PC-9 (cell line): ENCODE data around the gene CHTF18. TPM values are rescaled to one million over a fixed set of nuclear protein-coding genes. Genes with fewer than 3 reads are reported as not detected.

Source experiments
- BruUV-seq: library from RNA; stranded (reverse); fragments of 400-500 nt; replicated peaks from 2 replicates; lab custom pipeline; 2021; lab: Mats Ljungman, UMichigan
- CTCF ChIA-PET: fragments of 300-600 bp; sonication (Branson Sonifier 250); formaldehyde crosslinking; loops from one replicate; lab custom pipeline; 2022; ENCODE audit warnings: antibody characterized with exemption; lab: Charles Lee
- POLR2A ChIA-PET: fragments of 300-600 bp; sonication (Branson Sonifier 250); formaldehyde crosslinking; loops from one replicate; lab custom pipeline; 2022; ENCODE audit warnings: antibody characterized with exemption; ENCODE audit not compliant: unreplicated experiment; lab: Charles Lee
- DNase-seq, 2 experiments: peaks; one replicate each; pipeline versions ENCODE4 v3.0.0 to v3.0.0-alpha.2; 2015 to 2022; ENCODE audit warnings: mixed read lengths in 1 of 2
- H2AFZ ChIP-seq: fragments of 200-600 bp; sonication (generic); 2 replicates; pipeline ENCODE4 v1.8.1; 2017; ENCODE audit warnings: antibody characterized with exemption
- H3F3A ChIP-seq: fragments of 200-600 bp; sonication (generic); 2 replicates; pipeline ENCODE4 v1.8.1; 2017; ENCODE audit warnings: antibody characterized with exemption, mild to moderate bottlenecking, low read depth; ENCODE audit not compliant: insufficient read depth
- H3K27ac ChIP-seq: fragments of 200-600 bp; sonication (generic); 2 replicates; pipeline ENCODE4 v1.6.1; 2016; ENCODE audit warnings: mixed run types
- H3K27me3 ChIP-seq: fragments of 200-600 bp; sonication (generic); 2 replicates; pipeline ENCODE4 v1.6.1; 2016; ENCODE audit warnings: low read depth, mixed run types; ENCODE audit not compliant: insufficient read depth
- H3K36me3 ChIP-seq: fragments of 200-600 bp; sonication (generic); 2 replicates; pipeline ENCODE4 v1.6.1; 2016; ENCODE audit warnings: low read depth, mixed run types
- H3K4me1 ChIP-seq: fragments of 200-600 bp; sonication (generic); replicated peaks from 2 replicates; pipeline ENCODE4 v1.6.1; 2016; ENCODE audit warnings: mixed run types; ENCODE audit not compliant: insufficient read depth
- H3K4me2 ChIP-seq: fragments of 200-600 bp; sonication (generic); 2 replicates; pipeline ENCODE4 v1.6.1; 2017; ENCODE audit warnings: mixed run types
- H3K4me3 ChIP-seq: fragments of 200-600 bp; sonication (generic); 2 replicates; pipeline ENCODE4 v1.6.1; 2016; ENCODE audit warnings: mixed run types
- H3K79me2 ChIP-seq: fragments of 200-600 bp; sonication (generic); 2 replicates; pipeline ENCODE4 v1.6.1; 2017; ENCODE audit warnings: low read depth, mixed run types
- H3K9me2 ChIP-seq: fragments of 200-600 bp; sonication (generic); 2 replicates; pipeline ENCODE4 v1.8.1; 2017; ENCODE audit warnings: mild to moderate bottlenecking; ENCODE audit not compliant: insufficient read depth
- H3K9me3 ChIP-seq: fragments of 200-600 bp; sonication (generic); 2 replicates; pipeline ENCODE4 v1.8.1; 2016; ENCODE audit warnings: low read depth; ENCODE audit not compliant: insufficient read depth
- H4K20me1 ChIP-seq: fragments of 200-600 bp; sonication (generic); 2 replicates; pipeline ENCODE4 v1.8.1; 2017; ENCODE audit not compliant: insufficient read depth
- CTCF ChIP-seq: fragments of 200-600 bp; sonication (generic); conservative IDR thresholded peaks from 2 replicates; pipeline ENCODE4 v1.6.1; 2017; ENCODE audit warnings: mixed run types, antibody characterized with exemption, mild to moderate bottlenecking, moderate library complexity
- EZH2 ChIP-seq: fragments of 200-600 bp; sonication (generic); IDR thresholded peaks from 2 replicates; pipeline ENCODE4 v1.8.0; 2017; ENCODE audit warnings: antibody characterized with exemption, low read depth
- intact Hi-C: fragments of 100-400 bp; cut with micrococcal nuclease; formaldehyde crosslinking; loops from one replicate; pipeline ENCODE4 v1.10.0; 2022; ENCODE audit not compliant: unreplicated experiment
- total RNA-seq: library from RNA; stranded (reverse); gene quantifications from 2 replicates; pipeline ENCODE4 v1.2.3, GENCODE V29; 2021

Gene CHTF18
- total RNA-seq, 1 experiment from 2014 or later = 67.7 TPM

GRCh38 chr16:797686-798085, 9.3 kb downstream of the CHTF18 start:
- CTCF ChIA-PET = no interaction called here
- H3K27ac ChIP-seq = no peak overlapping the region
- no peaks in the 10 kb centered on the region for H3K36me3 ChIP-seq
- TF ChIP-seq EZH2 (no peak), CTCF (no peak)
- no peak overlapping the region for H3K4me2 ChIP-seq
- H3K4me3 ChIP-seq = no peak overlapping the region
- no peaks in the 10 kb centered on the region for H3K9me2 ChIP-seq
- peaks cover 17% of the 10 kb centered on the region for H4K20me1 ChIP-seq
- H3K27me3 ChIP-seq = peaks cover 25% of the 10 kb centered on the region
- BruUV-seq = no TSS peak
- no peak overlapping the region for H2AFZ ChIP-seq
- H3K9me3 ChIP-seq = no peaks in the 10 kb centered on the region
- no peaks in the 10 kb centered on the region for H3K79me2 ChIP-seq
- peaks cover 14% of the 10 kb centered on the region for H3K4me1 ChIP-seq
- intact Hi-C loops = no loop called here
- peaks cover 14% of the 10 kb centered on the region for H3F3A ChIP-seq
- DNase-seq = no peak
- POLR2A ChIA-PET = no interaction called here

GRCh38 chr16:798666-799065, 10.2 kb downstream of the CHTF18 start:
- Histone ChIP-seq H3K4me2 (no peak overlapping the region), H3K9me3 (no peaks in the 10 kb centered on the region), H2AFZ (no peak overlapping the region), H4K20me1 (peaks cover 17% of the 10 kb centered on the region), H3F3A (peaks cover 16% of the 10 kb centered on the region), H3K79me2 (no peaks in the 10 kb centered on the region), H3K27ac (no peak overlapping the region), H3K9me2 (no peaks in the 10 kb centered on the region), H3K36me3 (no peaks in the 10 kb centered on the region), H3K27me3 (peaks cover 27% of the 10 kb centered on the region), H3K4me3 (no peak overlapping the region), H3K4me1 (peaks cover 14% of the 10 kb centered on the region)
- no peak for TF ChIP-seq EZH2
- TF ChIP-seq CTCF = no peak
- no peak for DNase-seq
- no TSS peak for BruUV-seq
- ChIA-PET CTCF (no interaction called here), POLR2A (no interaction called here)
- intact Hi-C loops = no loop called here

GRCh38 chr16:799111-799947, 10.9 kb downstream of the CHTF18 start:
- Histone ChIP-seq H3K9me3 (no peaks in the 10 kb centered on the region), H2AFZ (no peak overlapping the region), H3K9me2 (no peaks in the 10 kb centered on the region), H3K36me3 (no peaks in the 10 kb centered on the region), H3F3A (peaks cover 23% of the 10 kb centered on the region), H3K4me1 (peaks cover 14% of the 10 kb centered on the region), H3K79me2 (no peaks in the 10 kb centered on the region), H3K4me3 (no peak overlapping the region), H3K27ac (no peak overlapping the region), H3K27me3 (peaks cover 27% of the 10 kb centered on the region), H3K4me2 (no peak overlapping the region), H4K20me1 (peaks cover 17% of the 10 kb centered on the region)
- no peak for DNase-seq
- TF ChIP-seq EZH2 (no peak), CTCF (no peak)
- POLR2A ChIA-PET = no interaction called here
- intact Hi-C loops = no loop called here
- CTCF ChIA-PET = no interaction called here
- no TSS peak for BruUV-seq
